ENCODE data around the gene FERMT2. TPM values are rescaled to one million over a fixed set of nuclear protein-coding genes. Genes with fewer than 3 reads are reported as not detected.

FERMT2 gene
- total and polyA plus RNA-seq, 4 donors: 23.9 to 51.3 (median 40.4) TPM

DNA sequence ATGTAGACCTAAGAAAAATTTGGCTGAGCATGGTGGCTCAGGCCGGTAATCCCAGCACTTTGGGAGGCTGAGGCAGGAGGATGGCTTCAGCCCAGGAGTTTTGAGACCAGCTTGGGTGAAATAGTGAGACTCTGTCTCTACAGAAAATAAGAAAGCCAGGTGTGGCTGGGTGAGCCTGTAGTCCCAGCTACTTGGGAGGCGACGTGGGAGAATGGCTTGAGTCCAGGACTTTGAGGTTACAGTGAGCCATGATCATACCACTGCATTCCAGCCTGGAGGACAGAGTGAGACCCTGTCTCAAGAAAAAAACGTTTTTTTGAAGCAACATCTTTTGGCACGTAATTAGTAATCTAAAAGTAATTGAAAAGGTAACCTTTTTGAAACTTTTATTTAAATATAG, 70.9 kb downstream of the FERMT2 start (continued):
- TF ChIP-seq, protein P1, sequence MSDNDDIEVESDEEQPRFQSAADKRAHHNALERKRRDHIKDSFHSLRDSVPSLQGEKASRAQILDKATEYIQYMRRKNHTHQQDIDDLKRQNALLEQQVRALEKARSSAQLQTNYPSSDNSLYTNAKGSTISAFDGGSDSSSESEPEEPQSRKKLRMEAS (IDR thresholded peaks at IDR 0.05): no peak

DNA sequence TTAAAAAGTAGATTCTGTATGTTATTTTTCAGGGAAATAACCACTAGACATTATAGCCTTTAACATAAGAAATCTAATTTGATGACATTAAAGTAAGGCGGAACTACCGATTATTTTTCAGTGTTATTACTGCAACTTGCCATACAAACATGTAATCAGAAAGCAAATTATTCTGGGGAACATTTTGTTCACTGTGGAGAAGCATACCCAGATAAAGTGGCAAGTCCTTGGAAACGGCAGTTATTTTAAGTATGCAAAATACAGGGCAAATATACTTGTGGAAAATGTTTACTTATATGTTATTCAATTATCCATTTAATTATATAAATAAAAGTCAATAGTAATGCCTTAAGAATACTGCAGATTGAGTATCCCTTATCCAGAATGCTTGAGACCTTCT, 71.9 kb downstream of the FERMT2 start:
- no peak for DNase-seq (ENCODE audit: low spot score)
- Histone ChIP-seq H3K36me3 (ENCODE audit: control insufficient read depth in 4 of 4, insufficient read depth in 3 of 4, low read depth in 1 of 4, low read length in 3 of 4) (peaks cover 8 to 28% (median 13%) of the 10 kb centered on the region in 4 donors), H3K9me3 (ENCODE audit: control insufficient read depth in 4 of 4, low read length in 3 of 4) (no peaks in the 10 kb centered on the region), H3K27ac (ENCODE audit: low read depth in 1 of 2, low read length in 2 of 2) (no peak overlapping the region), H3K4me1 (ENCODE audit: control insufficient read depth in 4 of 4, insufficient read depth in 4 of 4, low read length in 3 of 4) (peaks cover 5 to 10% (median 7%) of the 10 kb centered on the region in 4 donors), H3K9ac (ENCODE audit: low read depth in 1 of 2, low read length in 2 of 2) (no peak overlapping the region), H3K4me3 (ENCODE audit: low read depth in 1 of 3, low read length in 3 of 3) (no peak overlapping the region), H3K27me3 (ENCODE audit: control insufficient read depth in 4 of 4, insufficient read depth in 4 of 4, low read length in 3 of 4) (no peaks in the 10 kb centered on the region)
- TF ChIP-seq, protein P2, sequence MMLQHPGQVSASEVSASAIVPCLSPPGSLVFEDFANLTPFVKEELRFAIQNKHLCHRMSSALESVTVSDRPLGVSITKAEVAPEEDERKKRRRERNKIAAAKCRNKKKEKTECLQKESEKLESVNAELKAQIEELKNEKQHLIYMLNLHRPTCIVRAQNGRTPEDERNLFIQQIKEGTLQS (IDR thresholded peaks at IDR 0.05): no peak
- TF ChIP-seq HNF4A (conservative IDR thresholded peaks at IDR 0.05): no peak
- TF ChIP-seq YY1 (IDR thresholded peaks at IDR 0.05): no peak
- TF ChIP-seq, protein P3, sequence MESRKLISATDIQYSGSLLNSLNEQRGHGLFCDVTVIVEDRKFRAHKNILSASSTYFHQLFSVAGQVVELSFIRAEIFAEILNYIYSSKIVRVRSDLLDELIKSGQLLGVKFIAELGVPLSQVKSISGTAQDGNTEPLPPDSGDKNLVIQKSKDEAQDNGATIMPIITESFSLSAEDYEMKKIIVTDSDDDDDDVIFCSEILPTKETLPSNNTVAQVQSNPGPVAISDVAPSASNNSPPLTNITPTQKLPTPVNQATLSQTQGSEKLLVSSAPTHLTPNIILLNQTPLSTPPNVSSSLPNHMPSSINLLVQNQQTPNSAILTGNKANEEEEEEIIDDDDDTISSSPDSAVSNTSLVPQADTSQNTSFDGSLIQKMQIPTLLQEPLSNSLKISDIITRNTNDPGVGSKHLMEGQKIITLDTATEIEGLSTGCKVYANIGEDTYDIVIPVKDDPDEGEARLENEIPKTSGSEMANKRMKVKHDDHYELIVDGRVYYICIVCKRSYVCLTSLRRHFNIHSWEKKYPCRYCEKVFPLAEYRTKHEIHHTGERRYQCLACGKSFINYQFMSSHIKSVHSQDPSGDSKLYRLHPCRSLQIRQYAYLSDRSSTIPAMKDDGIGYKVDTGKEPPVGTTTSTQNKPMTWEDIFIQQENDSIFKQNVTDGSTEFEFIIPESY (IDR thresholded peaks at IDR 0.05): no peak
- TF ChIP-seq FOXA2 (IDR thresholded peaks at IDR 0.05): no peak
- no peak for TF ChIP-seq RXRA (IDR thresholded peaks at IDR 0.05)
- TF ChIP-seq RAD21 (IDR thresholded peaks at IDR 0.05): no peak
- TF ChIP-seq EGR1 (IDR thresholded peaks at IDR 0.05; ENCODE audit: low read depth in 2 of 2): no peak
- TF ChIP-seq FOXA1 (IDR thresholded peaks at IDR 0.05): no peak
- TF ChIP-seq TAF1 (conservative IDR thresholded peaks at IDR 0.05): no peak
- TF ChIP-seq, protein P1 (IDR thresholded peaks at IDR 0.05): no peak
- no peak for TF ChIP-seq JUND (IDR thresholded peaks at IDR 0.05)
- TF ChIP-seq HNF4G (IDR thresholded peaks at IDR 0.05): no peak
- 78% methylated on average over 3 of the region's 3 CpGs for WGBS

DNA sequence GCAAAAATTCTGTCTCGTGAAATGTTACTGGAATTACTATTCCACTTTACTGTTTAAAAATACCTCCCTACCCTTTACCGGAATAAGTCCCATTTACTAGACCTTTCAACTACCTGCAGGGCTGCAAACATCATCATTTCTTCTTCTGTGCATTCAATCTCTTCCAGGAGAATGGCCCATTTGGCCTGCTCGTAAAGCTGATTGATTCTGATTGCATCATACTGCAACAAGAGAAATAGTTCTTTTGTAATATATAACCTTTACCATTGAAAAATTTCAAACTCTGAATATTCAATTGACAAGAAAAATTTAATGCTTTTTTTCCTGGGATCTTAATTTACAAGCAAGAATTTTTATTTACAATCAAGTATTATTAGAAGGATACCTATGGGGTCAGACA, 72.4 kb downstream of the FERMT2 start:
- Histone ChIP-seq H3K4me3 (ENCODE audit: low read depth in 1 of 3, low read length in 3 of 3) (no peak overlapping the region), H3K27me3 (ENCODE audit: control insufficient read depth in 4 of 4, insufficient read depth in 4 of 4, low read length in 3 of 4) (no peaks in the 10 kb centered on the region), H3K4me1 (ENCODE audit: control insufficient read depth in 4 of 4, insufficient read depth in 4 of 4, low read length in 3 of 4) (peaks cover 5 to 14% (median 11%) of the 10 kb centered on the region in 4 donors), H3K9ac (ENCODE audit: low read depth in 1 of 2, low read length in 2 of 2) (no peak overlapping the region), H3K36me3 (ENCODE audit: control insufficient read depth in 4 of 4, insufficient read depth in 3 of 4, low read depth in 1 of 4, low read length in 3 of 4) (peaks cover 6 to 28% (median 12%) of the 10 kb centered on the region in 4 donors), H3K9me3 (ENCODE audit: control insufficient read depth in 4 of 4, low read length in 3 of 4) (no peaks in the 10 kb centered on the region), H3K27ac (ENCODE audit: low read depth in 1 of 2, low read length in 2 of 2) (no peak overlapping the region)
- WGBS: 32% methylated on average over 3 of the region's 3 CpGs
- no peak for DNase-seq (ENCODE audit: low spot score)
- no peak for TF ChIP-seq SP1 (IDR thresholded peaks at IDR 0.05)
- TF ChIP-seq, protein P2 (IDR thresholded peaks at IDR 0.05): no peak
- TF ChIP-seq, protein P4, sequence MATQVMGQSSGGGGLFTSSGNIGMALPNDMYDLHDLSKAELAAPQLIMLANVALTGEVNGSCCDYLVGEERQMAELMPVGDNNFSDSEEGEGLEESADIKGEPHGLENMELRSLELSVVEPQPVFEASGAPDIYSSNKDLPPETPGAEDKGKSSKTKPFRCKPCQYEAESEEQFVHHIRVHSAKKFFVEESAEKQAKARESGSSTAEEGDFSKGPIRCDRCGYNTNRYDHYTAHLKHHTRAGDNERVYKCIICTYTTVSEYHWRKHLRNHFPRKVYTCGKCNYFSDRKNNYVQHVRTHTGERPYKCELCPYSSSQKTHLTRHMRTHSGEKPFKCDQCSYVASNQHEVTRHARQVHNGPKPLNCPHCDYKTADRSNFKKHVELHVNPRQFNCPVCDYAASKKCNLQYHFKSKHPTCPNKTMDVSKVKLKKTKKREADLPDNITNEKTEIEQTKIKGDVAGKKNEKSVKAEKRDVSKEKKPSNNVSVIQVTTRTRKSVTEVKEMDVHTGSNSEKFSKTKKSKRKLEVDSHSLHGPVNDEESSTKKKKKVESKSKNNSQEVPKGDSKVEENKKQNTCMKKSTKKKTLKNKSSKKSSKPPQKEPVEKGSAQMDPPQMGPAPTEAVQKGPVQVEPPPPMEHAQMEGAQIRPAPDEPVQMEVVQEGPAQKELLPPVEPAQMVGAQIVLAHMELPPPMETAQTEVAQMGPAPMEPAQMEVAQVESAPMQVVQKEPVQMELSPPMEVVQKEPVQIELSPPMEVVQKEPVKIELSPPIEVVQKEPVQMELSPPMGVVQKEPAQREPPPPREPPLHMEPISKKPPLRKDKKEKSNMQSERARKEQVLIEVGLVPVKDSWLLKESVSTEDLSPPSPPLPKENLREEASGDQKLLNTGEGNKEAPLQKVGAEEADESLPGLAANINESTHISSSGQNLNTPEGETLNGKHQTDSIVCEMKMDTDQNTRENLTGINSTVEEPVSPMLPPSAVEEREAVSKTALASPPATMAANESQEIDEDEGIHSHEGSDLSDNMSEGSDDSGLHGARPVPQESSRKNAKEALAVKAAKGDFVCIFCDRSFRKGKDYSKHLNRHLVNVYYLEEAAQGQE (IDR thresholded peaks at IDR 0.05): no peak
- no peak for TF ChIP-seq RAD21 (IDR thresholded peaks at IDR 0.05)
- TF ChIP-seq, protein P5, sequence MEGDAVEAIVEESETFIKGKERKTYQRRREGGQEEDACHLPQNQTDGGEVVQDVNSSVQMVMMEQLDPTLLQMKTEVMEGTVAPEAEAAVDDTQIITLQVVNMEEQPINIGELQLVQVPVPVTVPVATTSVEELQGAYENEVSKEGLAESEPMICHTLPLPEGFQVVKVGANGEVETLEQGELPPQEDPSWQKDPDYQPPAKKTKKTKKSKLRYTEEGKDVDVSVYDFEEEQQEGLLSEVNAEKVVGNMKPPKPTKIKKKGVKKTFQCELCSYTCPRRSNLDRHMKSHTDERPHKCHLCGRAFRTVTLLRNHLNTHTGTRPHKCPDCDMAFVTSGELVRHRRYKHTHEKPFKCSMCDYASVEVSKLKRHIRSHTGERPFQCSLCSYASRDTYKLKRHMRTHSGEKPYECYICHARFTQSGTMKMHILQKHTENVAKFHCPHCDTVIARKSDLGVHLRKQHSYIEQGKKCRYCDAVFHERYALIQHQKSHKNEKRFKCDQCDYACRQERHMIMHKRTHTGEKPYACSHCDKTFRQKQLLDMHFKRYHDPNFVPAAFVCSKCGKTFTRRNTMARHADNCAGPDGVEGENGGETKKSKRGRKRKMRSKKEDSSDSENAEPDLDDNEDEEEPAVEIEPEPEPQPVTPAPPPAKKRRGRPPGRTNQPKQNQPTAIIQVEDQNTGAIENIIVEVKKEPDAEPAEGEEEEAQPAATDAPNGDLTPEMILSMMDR (IDR thresholded peaks at IDR 0.05; ENCODE audit: low read depth, low read length, missing input control): no peak
- no peak for TF ChIP-seq GABPA (IDR thresholded peaks at IDR 0.05 in 1 of 2, conservative IDR thresholded peaks at IDR 0.05 in 1 of 2)
- TF ChIP-seq JUND (IDR thresholded peaks at IDR 0.05): no peak
- no peak for TF ChIP-seq HNF4G (IDR thresholded peaks at IDR 0.05)
- no peak for TF ChIP-seq HNF4A (conservative IDR thresholded peaks at IDR 0.05)
- TF ChIP-seq FOXA1 (IDR thresholded peaks at IDR 0.05): no peak
- no peak for TF ChIP-seq EGR1 (IDR thresholded peaks at IDR 0.05; ENCODE audit: low read depth in 2 of 2)
